GM12892 (cell line): ENCODE measurements around the gene PYY.

Experiments used
- POLR2A ChIP-seq: IDR thresholded peaks from 2 replicates; pipeline ENCODE4 v1.6.1; 2011; ENCODE audit warnings: low read depth, low read length, control low read depth
- POLR2AphosphoS5 ChIP-seq: IDR thresholded peaks from 2 replicates; pipeline ENCODE4 v1.6.1; 2011; ENCODE audit warnings: low read depth, low read length, control low read depth

GRCh38 chr17:43951750-43952149, 2.0 kb downstream of the PYY start:
- TF ChIP-seq POLR2A (no peak), POLR2AphosphoS5 (no peak)
